HEK293 (cell line): ENCODE results near the gene PMP22.

Experiments
- CTCF ChIA-PET: fragments of 350-600 bp; formaldehyde crosslinking; extraction: SDS; loops from one replicate; lab custom pipeline; 2021; ENCODE audit warnings: antibody characterized with exemption; lab: Yijun Ruan, JAX
- POLR2A ChIA-PET: fragments of 300-600 bp; formaldehyde crosslinking; extraction: SDS; loops from one replicate; lab custom pipeline; 2020; ENCODE audit warnings: antibody characterized with exemption, inconsistent platforms; lab: Yijun Ruan, JAX
- H3K27ac ChIP-seq: fragments of 200-500 bp; sonication (Bioruptor generic); 2 replicates; pipeline ENCODE4 v1.5.1; 2014; ENCODE audit warnings: low read depth, low read length, control low read depth, inconsistent platforms; ENCODE audit errors: extremely low read depth
- H3K36me3 ChIP-seq, 2 experiments: fragments of 200-500 bp in 1 of 2; sonication (Bioruptor generic) in 1 of 2; 1 replicate in 1 of 2; 2 replicates in 1 of 2; pipeline ENCODE4 v1.5.1; 2014 to 2017; ENCODE audit warnings: inconsistent platforms in 2 of 2, low read length in 2 of 2; ENCODE audit not compliant: control insufficient read depth in 2 of 2, insufficient read depth in 1 of 2
- H3K4me1 ChIP-seq: fragments of 200-500 bp; sonication (Bioruptor generic); 2 replicates; pipeline ENCODE4 v1.5.1; 2014; ENCODE audit warnings: mild to moderate bottlenecking, low read length, inconsistent platforms; ENCODE audit not compliant: control insufficient read depth, insufficient read depth
- H3K4me3 ChIP-seq: 2 replicates; pipeline ENCODE4 v1.5.1; 2011; ENCODE audit warnings: low read depth, mild to moderate bottlenecking, control low read depth, low read length, moderate library complexity
- H3K9me3 ChIP-seq: fragments of 200-500 bp; sonication (Bioruptor generic); 2 replicates; pipeline ENCODE4 v1.5.1; 2014; ENCODE audit warnings: low read depth, low read length, inconsistent platforms; ENCODE audit not compliant: control insufficient read depth, insufficient read depth
- GLIS2 ChIP-seq: fragments of 450-650 bp; formaldehyde crosslinking; IDR thresholded peaks from 2 replicates; pipeline ENCODE4 v1.5.1; 2016; ENCODE audit warnings: missing biosample characterization, missing genetic modification characterization
- SP3 ChIP-seq: fragments of 450-650 bp; formaldehyde crosslinking; IDR thresholded peaks from 2 replicates; pipeline ENCODE4 v1.5.1; 2016; ENCODE audit warnings: missing biosample characterization, missing genetic modification characterization
- ZBTB1 ChIP-seq: fragments of 450-650 bp; formaldehyde crosslinking; IDR thresholded peaks from 2 replicates; pipeline ENCODE4 v1.5.1; 2016; ENCODE audit warnings: missing biosample characterization, missing genetic modification characterization
- ZBTB20 ChIP-seq: fragments of 450-650 bp; formaldehyde crosslinking; IDR thresholded peaks from 2 replicates; pipeline ENCODE4 v1.5.1; 2016; ENCODE audit warnings: missing biosample characterization, missing genetic modification characterization
- ZEB2 ChIP-seq: fragments of 450-650 bp; formaldehyde crosslinking; IDR thresholded peaks from 2 replicates; pipeline ENCODE4 v1.5.1; 2016; ENCODE audit warnings: missing biosample characterization, missing genetic modification characterization
- ZNF140 ChIP-seq: fragments of 450-650 bp; formaldehyde crosslinking; IDR thresholded peaks from 2 replicates; pipeline ENCODE4 v1.5.1; 2016; ENCODE audit warnings: missing biosample characterization, missing genetic modification characterization
- ZNF157 ChIP-seq: fragments of 450-650 bp; formaldehyde crosslinking; IDR thresholded peaks from 2 replicates; pipeline ENCODE4 v1.5.1; 2016; ENCODE audit warnings: missing biosample characterization, missing genetic modification characterization
- ZNF16 ChIP-seq: fragments of 450-650 bp; formaldehyde crosslinking; IDR thresholded peaks from 2 replicates; pipeline ENCODE4 v1.5.1; 2016; ENCODE audit warnings: low read depth, missing biosample characterization, missing genetic modification characterization
- ZNF221 ChIP-seq: fragments of 450-650 bp; formaldehyde crosslinking; IDR thresholded peaks from 2 replicates; pipeline ENCODE4 v1.5.1; 2017; ENCODE audit warnings: missing biosample characterization, missing genetic modification characterization, borderline replicate concordance
- ZNF266 ChIP-seq: fragments of 450-650 bp; formaldehyde crosslinking; IDR thresholded peaks from 2 replicates; pipeline ENCODE4 v1.5.1; 2016; ENCODE audit warnings: missing biosample characterization, missing genetic modification characterization, low read depth
- ZNF530 ChIP-seq: fragments of 450-650 bp; formaldehyde crosslinking; IDR thresholded peaks from 2 replicates; pipeline ENCODE4 v1.5.1; 2016; ENCODE audit warnings: low read depth, missing biosample characterization, missing genetic modification characterization
- ZNF707 ChIP-seq: fragments of 450-650 bp; formaldehyde crosslinking; IDR thresholded peaks from 2 replicates; pipeline ENCODE4 v1.5.1; 2016; ENCODE audit warnings: missing biosample characterization, missing genetic modification characterization
- ZNF747 ChIP-seq: fragments of 450-650 bp; formaldehyde crosslinking; IDR thresholded peaks from 2 replicates; pipeline ENCODE4 v1.5.1; 2016; ENCODE audit warnings: missing biosample characterization, missing genetic modification characterization
- TF ChIP-seq, protein P1 (sequence below): fragments of 450-650 bp; formaldehyde crosslinking; IDR thresholded peaks from 2 replicates; pipeline ENCODE4 v1.5.0; 2017; ENCODE audit warnings: missing biosample characterization, missing genetic modification characterization, borderline replicate concordance
- TF ChIP-seq, protein P2 (sequence below): fragments of 450-650 bp; formaldehyde crosslinking; IDR thresholded peaks from 2 replicates; pipeline ENCODE4 v1.5.1; 2016; ENCODE audit warnings: missing biosample characterization, missing genetic modification characterization, borderline replicate concordance
- TF ChIP-seq, protein P3 (sequence below): IDR thresholded peaks from 2 replicates; pipeline ENCODE4 v1.6.1; 2011; ENCODE audit warnings: mild to moderate bottlenecking, low read depth, low read length, borderline replicate concordance
- TF ChIP-seq, protein P4 (sequence below): fragments of 450-650 bp; formaldehyde crosslinking; IDR thresholded peaks from 2 replicates; pipeline ENCODE4 v1.5.1; 2016; ENCODE audit warnings: missing biosample characterization, missing genetic modification characterization, low read depth
- TF ChIP-seq, protein P5 (sequence below): fragments of 450-650 bp; formaldehyde crosslinking; IDR thresholded peaks from 2 replicates; pipeline ENCODE4 v1.5.1; 2016; ENCODE audit warnings: missing biosample characterization, missing genetic modification characterization
- TF ChIP-seq, protein P6 (sequence below): fragments of 450-650 bp; formaldehyde crosslinking; IDR thresholded peaks from 2 replicates; pipeline ENCODE4 v1.5.1; 2016; ENCODE audit warnings: missing biosample characterization, missing genetic modification characterization, low read depth
- TF ChIP-seq, protein P7 (sequence below): fragments of 450-650 bp; formaldehyde crosslinking; IDR thresholded peaks from 2 replicates; pipeline ENCODE4 v1.5.1; 2016; ENCODE audit warnings: missing biosample characterization, missing genetic modification characterization

Gene PMP22

GRCh38 chr17:15284107-15284506, 19.0 kb upstream of the PMP22 start:
- Histone ChIP-seq H3K4me1 (no peaks in the 10 kb centered on the region), H3K36me3 (no peaks in the 10 kb centered on the region), H3K27ac (no peak overlapping the region), H3K9me3 (no peaks in the 10 kb centered on the region), H3K4me3 (no peak overlapping the region)
- TF ChIP-seq ZNF266 (tag by site-specific recombination) (no peak), GLIS2 (tag by site-specific recombination) (no peak), ZNF707 (tag by site-specific recombination) (no peak), SP3 (tag by site-specific recombination) (no peak), ZNF157 (tag by site-specific recombination) (no peak), ZNF747 (no peak), ZBTB20 (no peak), ZNF140 (tag by site-specific recombination) (no peak), ZNF16 (no peak), ZEB2 (no peak), ZNF221 (tag by site-specific recombination) (no peak)
- TF ChIP-seq, protein P1, sequence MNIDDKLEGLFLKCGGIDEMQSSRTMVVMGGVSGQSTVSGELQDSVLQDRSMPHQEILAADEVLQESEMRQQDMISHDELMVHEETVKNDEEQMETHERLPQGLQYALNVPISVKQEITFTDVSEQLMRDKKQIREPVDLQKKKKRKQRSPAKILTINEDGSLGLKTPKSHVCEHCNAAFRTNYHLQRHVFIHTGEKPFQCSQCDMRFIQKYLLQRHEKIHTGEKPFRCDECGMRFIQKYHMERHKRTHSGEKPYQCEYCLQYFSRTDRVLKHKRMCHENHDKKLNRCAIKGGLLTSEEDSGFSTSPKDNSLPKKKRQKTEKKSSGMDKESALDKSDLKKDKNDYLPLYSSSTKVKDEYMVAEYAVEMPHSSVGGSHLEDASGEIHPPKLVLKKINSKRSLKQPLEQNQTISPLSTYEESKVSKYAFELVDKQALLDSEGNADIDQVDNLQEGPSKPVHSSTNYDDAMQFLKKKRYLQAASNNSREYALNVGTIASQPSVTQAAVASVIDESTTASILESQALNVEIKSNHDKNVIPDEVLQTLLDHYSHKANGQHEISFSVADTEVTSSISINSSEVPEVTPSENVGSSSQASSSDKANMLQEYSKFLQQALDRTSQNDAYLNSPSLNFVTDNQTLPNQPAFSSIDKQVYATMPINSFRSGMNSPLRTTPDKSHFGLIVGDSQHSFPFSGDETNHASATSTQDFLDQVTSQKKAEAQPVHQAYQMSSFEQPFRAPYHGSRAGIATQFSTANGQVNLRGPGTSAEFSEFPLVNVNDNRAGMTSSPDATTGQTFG = no peak
- TF ChIP-seq, protein P2, sequence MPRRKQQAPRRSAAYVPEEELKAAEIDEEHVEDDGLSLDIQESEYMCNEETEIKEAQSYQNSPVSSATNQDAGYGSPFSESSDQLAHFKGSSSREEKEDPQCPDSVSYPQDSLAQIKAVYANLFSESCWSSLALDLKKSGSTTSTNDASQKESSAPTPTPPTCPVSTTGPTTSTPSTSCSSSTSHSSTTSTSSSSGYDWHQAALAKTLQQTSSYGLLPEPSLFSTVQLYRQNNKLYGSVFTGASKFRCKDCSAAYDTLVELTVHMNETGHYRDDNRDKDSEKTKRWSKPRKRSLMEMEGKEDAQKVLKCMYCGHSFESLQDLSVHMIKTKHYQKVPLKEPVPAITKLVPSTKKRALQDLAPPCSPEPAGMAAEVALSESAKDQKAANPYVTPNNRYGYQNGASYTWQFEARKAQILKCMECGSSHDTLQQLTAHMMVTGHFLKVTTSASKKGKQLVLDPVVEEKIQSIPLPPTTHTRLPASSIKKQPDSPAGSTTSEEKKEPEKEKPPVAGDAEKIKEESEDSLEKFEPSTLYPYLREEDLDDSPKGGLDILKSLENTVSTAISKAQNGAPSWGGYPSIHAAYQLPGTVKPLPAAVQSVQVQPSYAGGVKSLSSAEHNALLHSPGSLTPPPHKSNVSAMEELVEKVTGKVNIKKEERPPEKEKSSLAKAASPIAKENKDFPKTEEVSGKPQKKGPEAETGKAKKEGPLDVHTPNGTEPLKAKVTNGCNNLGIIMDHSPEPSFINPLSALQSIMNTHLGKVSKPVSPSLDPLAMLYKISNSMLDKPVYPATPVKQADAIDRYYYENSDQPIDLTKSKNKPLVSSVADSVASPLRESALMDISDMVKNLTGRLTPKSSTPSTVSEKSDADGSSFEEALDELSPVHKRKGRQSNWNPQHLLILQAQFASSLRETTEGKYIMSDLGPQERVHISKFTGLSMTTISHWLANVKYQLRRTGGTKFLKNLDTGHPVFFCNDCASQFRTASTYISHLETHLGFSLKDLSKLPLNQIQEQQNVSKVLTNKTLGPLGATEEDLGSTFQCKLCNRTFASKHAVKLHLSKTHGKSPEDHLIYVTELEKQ (tag by site-specific recombination) = no peak
- TF ChIP-seq, protein P3, sequence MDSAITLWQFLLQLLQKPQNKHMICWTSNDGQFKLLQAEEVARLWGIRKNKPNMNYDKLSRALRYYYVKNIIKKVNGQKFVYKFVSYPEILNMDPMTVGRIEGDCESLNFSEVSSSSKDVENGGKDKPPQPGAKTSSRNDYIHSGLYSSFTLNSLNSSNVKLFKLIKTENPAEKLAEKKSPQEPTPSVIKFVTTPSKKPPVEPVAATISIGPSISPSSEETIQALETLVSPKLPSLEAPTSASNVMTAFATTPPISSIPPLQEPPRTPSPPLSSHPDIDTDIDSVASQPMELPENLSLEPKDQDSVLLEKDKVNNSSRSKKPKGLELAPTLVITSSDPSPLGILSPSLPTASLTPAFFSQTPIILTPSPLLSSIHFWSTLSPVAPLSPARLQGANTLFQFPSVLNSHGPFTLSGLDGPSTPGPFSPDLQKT = no peak
- TF ChIP-seq, protein P4, sequence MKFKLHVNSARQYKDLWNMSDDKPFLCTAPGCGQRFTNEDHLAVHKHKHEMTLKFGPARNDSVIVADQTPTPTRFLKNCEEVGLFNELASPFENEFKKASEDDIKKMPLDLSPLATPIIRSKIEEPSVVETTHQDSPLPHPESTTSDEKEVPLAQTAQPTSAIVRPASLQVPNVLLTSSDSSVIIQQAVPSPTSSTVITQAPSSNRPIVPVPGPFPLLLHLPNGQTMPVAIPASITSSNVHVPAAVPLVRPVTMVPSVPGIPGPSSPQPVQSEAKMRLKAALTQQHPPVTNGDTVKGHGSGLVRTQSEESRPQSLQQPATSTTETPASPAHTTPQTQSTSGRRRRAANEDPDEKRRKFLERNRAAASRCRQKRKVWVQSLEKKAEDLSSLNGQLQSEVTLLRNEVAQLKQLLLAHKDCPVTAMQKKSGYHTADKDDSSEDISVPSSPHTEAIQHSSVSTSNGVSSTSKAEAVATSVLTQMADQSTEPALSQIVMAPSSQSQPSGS (tag by site-specific recombination) = no peak
- TF ChIP-seq, protein P5, sequence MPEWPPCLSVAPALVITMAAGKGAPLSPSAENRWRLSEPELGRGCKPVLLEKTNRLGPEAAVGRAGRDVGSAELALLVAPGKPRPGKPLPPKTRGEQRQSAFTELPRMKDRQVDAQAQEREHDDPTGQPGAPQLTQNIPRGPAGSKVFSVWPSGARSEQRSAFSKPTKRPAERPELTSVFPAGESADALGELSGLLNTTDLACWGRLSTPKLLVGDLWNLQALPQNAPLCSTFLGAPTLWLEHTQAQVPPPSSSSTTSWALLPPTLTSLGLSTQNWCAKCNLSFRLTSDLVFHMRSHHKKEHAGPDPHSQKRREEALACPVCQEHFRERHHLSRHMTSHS (tag by site-specific recombination) = no peak
- CTCF ChIA-PET = interaction anchor here (0.6 kb wide), 1 partner anchor 219 kb away, joined by 3 read pairs; no protein-coding TSS in a partner anchor
- POLR2A ChIA-PET = no interaction called here

DNA sequence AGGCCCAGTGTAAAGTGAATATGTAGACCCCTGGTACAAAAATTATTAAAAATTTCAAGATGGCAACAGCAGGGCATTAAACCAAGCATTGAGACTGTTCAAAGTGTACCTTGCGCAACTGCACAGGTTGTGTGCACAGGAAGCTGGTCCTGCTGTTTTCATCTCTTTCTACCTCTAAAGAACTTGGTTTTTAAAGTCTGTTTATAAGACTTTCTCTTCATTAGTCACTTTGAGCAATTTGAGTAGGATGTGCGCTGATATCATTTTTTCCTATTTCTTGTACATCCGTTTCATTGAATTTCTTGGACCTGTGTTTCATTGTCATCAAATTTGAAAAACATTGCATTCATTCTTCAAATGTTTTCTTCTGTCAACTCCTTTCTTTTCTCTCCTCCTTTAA, 16.8 kb upstream of the PMP22 start:
- H3K27ac ChIP-seq = no peak overlapping the region
- H3K4me3 ChIP-seq = no peak overlapping the region
- H3K36me3 ChIP-seq = no peaks in the 10 kb centered on the region
- POLR2A ChIA-PET = interaction anchor here (0.7 kb wide), 1 partner anchor 10 kb away, joined by 3 read pairs; no protein-coding TSS in a partner anchor
- CTCF ChIA-PET = interaction anchor here (0.8 kb wide), 1 partner anchor 25 kb away, joined by 3 read pairs; no protein-coding TSS in a partner anchor
- no peaks in the 10 kb centered on the region for H3K4me1 ChIP-seq
- no peaks in the 10 kb centered on the region for H3K9me3 ChIP-seq
- TF ChIP-seq ZNF530 (no peak), ZBTB1 (tag by site-specific recombination) (no peak)
- TF ChIP-seq, protein P6, sequence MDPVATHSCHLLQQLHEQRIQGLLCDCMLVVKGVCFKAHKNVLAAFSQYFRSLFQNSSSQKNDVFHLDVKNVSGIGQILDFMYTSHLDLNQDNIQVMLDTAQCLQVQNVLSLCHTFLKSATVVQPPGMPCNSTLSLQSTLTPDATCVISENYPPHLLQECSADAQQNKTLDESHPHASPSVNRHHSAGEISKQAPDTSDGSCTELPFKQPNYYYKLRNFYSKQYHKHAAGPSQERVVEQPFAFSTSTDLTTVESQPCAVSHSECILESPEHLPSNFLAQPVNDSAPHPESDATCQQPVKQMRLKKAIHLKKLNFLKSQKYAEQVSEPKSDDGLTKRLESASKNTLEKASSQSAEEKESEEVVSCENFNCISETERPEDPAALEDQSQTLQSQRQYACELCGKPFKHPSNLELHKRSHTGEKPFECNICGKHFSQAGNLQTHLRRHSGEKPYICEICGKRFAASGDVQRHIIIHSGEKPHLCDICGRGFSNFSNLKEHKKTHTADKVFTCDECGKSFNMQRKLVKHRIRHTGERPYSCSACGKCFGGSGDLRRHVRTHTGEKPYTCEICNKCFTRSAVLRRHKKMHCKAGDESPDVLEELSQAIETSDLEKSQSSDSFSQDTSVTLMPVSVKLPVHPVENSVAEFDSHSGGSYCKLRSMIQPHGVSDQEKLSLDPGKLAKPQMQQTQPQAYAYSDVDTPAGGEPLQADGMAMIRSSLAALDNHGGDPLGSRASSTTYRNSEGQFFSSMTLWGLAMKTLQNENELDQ (tag by site-specific recombination) = no peak
- TF ChIP-seq, protein P7, sequence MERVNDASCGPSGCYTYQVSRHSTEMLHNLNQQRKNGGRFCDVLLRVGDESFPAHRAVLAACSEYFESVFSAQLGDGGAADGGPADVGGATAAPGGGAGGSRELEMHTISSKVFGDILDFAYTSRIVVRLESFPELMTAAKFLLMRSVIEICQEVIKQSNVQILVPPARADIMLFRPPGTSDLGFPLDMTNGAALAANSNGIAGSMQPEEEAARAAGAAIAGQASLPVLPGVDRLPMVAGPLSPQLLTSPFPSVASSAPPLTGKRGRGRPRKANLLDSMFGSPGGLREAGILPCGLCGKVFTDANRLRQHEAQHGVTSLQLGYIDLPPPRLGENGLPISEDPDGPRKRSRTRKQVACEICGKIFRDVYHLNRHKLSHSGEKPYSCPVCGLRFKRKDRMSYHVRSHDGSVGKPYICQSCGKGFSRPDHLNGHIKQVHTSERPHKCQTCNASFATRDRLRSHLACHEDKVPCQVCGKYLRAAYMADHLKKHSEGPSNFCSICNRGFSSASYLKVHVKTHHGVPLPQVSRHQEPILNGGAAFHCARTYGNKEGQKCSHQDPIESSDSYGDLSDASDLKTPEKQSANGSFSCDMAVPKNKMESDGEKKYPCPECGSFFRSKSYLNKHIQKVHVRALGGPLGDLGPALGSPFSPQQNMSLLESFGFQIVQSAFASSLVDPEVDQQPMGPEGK = no peak
